ENCODE measurements around the gene SCPEP1.

Gene SCPEP1

DNA sequence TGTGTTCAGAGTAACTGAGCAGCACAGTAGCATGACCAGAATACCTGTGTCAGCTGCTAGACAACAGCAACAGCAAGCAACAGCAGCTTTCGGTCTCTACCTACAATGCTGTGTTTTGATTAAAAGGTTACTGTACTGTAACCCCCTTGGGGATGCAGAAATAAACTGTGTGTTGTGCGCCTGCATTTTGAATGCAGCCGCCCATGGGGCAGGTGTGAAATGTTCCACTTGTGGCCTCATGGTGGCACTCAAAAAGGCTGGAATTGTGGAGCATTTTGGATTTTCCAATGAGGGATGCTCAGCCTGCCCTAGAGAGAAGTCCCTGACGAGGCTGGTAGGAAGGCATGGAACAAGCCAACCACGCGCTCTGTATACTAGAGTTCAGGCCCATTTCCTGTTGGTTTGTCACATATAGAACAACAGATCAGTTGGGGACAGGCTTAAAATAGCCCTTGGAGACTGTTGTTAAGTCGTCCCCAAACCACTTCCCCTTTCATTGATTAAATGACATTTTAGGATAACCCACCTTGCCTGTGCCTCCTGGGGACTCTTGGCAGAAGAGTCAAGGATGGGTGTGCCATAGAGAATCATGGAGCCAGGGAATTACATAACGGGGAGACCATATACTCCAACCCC, 27.1 kb downstream of the SCPEP1 start:
- TF ChIP-seq, protein P1, sequence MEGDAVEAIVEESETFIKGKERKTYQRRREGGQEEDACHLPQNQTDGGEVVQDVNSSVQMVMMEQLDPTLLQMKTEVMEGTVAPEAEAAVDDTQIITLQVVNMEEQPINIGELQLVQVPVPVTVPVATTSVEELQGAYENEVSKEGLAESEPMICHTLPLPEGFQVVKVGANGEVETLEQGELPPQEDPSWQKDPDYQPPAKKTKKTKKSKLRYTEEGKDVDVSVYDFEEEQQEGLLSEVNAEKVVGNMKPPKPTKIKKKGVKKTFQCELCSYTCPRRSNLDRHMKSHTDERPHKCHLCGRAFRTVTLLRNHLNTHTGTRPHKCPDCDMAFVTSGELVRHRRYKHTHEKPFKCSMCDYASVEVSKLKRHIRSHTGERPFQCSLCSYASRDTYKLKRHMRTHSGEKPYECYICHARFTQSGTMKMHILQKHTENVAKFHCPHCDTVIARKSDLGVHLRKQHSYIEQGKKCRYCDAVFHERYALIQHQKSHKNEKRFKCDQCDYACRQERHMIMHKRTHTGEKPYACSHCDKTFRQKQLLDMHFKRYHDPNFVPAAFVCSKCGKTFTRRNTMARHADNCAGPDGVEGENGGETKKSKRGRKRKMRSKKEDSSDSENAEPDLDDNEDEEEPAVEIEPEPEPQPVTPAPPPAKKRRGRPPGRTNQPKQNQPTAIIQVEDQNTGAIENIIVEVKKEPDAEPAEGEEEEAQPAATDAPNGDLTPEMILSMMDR (IDR thresholded peaks at IDR 0.05; ENCODE audit: insufficient read depth, missing control alignments), result peak; percentile 49
- DNase-seq (ENCODE audit: insufficient read length, low spot score) (no peak), FAIRE-seq (no peak)

DNA sequence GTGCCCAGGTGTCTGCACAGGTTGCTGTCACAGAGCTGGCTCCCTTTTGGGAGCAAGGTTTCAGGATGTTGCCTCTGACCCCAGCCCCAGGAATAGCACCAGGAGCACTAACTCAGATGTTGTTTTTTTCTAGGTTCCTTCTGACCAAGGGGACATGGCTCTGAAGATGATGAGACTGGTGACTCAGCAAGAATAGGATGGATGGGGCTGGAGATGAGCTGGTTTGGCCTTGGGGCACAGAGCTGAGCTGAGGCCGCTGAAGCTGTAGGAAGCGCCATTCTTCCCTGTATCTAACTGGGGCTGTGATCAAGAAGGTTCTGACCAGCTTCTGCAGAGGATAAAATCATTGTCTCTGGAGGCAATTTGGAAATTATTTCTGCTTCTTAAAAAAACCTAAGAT, 28.1 kb downstream of the SCPEP1 start:
- TF ChIP-seq, protein P1 (IDR thresholded peaks at IDR 0.05; ENCODE audit: insufficient read depth, missing control alignments), result no peak
- no peak for DNase-seq (ENCODE audit: insufficient read length, low spot score)
- FAIRE-seq, result no peak

DNA sequence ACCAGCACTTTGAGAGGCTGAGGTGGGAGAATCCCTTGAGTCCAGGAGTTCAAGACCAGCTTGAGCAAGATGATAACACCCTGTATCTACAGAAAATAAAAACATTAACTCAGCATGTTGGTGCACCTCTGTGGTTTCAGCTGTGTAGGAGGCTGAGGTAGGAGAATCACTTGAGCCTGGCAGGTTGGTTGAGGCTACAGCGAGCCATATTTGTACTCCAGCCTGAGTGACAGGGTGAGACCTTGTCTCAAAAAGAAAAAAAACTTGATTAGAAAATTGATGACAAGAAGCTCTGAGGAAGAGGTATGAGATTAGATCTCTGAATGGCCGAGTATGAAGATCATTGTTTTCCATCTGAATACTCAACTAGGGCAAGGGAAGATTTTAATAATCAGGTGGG, 31.0 kb downstream of the SCPEP1 start:
- DNase-seq (ENCODE audit: insufficient read length, low spot score), result no peak
- FAIRE-seq, result no peak
- TF ChIP-seq, protein P1 (IDR thresholded peaks at IDR 0.05; ENCODE audit: insufficient read depth, missing control alignments), result no peak

DNA sequence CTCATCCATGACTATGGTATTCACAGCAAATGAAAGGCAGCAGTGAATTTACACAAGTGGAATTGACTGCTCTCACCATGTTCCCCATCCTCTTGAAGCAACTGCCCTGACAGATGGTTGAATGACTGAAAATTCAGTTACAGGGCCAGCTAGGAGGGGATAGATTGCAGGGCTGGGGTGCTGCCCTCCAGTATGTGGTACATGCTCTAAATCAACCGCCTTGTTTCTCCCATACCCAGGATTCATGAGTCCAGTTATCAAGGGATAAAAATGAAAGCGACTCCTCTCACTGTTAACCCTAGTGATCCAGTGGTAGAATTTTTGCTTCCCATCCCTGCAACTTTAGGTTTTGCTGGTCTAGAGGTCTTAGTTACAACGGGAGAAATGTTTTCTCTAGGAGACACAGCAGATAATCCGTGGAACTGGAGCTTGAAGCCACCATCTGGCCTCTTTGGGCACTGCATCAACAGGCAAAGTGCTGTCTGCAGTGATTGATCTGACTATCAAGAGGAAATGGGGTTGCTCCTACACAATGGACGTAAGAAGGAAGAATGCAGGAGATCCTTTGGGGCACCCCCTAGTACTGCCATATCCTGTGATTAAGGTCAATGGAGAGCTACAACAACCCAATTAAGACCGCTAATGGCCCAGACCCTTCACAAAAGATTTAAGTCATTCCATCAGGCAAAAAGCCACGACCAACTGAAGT, 32.0 kb downstream of the SCPEP1 start:
- DNase-seq (ENCODE audit: insufficient read length, low spot score) (peak; percentile 39), FAIRE-seq (peak; percentile 16)
- TF ChIP-seq, protein P1 (IDR thresholded peaks at IDR 0.05; ENCODE audit: insufficient read depth, missing control alignments), result peak; percentile 76

DNA sequence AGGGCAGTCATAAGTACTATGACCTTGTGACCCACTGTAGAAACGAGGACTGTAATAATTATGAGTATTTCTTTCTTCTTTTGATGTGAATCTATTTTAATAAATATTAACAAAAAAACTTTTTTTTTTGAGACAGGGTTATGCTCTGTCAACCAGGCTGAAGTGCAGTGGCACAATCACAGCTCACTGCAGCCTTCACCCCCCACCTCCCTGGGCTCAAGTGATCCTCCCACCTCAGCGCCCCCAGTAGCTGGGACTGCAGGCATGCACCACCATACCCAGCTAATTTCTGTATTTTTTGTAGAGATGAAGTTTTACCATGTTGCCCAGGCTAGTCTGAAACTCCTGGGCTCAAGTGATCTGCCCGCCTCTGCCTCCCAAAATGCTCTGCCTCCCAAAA, 32.6 kb downstream of the SCPEP1 start:
- DNase-seq (ENCODE audit: insufficient read length, low spot score) (no peak), FAIRE-seq (no peak)
- TF ChIP-seq, protein P1 (IDR thresholded peaks at IDR 0.05; ENCODE audit: insufficient read depth, missing control alignments), result no peak

DNA sequence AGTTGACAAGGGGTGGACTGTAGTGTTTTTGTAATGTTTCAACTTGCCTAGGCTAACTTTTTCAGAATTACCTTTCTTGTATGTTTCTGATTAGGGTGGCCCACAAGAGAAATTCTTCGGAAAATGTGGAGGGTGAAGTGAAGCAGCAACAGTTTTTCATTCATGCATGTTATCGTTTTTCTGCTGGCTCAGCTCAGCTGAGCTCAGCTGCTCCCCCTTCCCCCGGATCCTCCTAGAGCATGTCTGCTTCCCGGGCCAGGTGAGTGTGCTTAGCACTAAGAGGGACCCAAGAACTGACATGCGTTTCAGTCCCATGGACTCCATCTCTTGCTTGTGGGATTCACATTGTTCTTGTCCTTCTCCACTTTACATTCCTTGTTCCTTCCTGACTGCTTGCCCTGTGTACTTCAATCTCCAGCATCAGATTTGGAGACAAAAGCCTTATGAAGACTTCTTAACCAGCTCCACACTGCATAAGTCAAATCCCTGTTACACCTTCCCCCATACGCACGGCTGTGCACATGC, 33.6 kb downstream of the SCPEP1 start:
- TF ChIP-seq, protein P1 (IDR thresholded peaks at IDR 0.05; ENCODE audit: insufficient read depth, missing control alignments), result no peak
- no peak for DNase-seq (ENCODE audit: insufficient read length, low spot score)
- no peak for FAIRE-seq
